Panc1 (cell line): ENCODE measurements around the gene TBXA2R. TPM values are rescaled to one million over a fixed set of nuclear protein-coding genes. Genes with fewer than 3 reads are reported as not detected.

Experiments
- ATAC-seq: fragments of 200-7000 bp; cut with Tn5 transposase; 2 replicates; pipeline ENCODE4 v1.9.1; 2020; ENCODE audit warnings: mild to moderate bottlenecking, moderate library complexity
- BruUV-seq: library from RNA; stranded (reverse); fragments of 400-500 nt; replicated peaks from 2 replicates; lab custom pipeline; 2021; lab: Mats Ljungman, UMichigan
- CTCF ChIA-PET: fragments of 300-600 bp; sonication (Branson Sonifier 250); formaldehyde crosslinking; loops from one replicate; lab custom pipeline; 2022; ENCODE audit warnings: antibody characterized with exemption; lab: Charles Lee
- POLR2A ChIA-PET: fragments of 300-600 bp; sonication (Branson Sonifier 250); formaldehyde crosslinking; loops from one replicate; lab custom pipeline; 2022; ENCODE audit warnings: antibody characterized with exemption; lab: Charles Lee
- DNase-seq: peaks from one replicate; pipeline ENCODE4 v3.0.0-alpha.2; 2010; ENCODE audit warnings: low read depth, low spot score
- H3K27ac ChIP-seq: 2 replicates; pipeline ENCODE4 v1.5.1; 2011; ENCODE audit warnings: mild to moderate bottlenecking, low read length, inconsistent platforms
- H3K27me3 ChIP-seq: fragments of 200-500 bp; sonication (Bioruptor generic); 2 replicates; pipeline ENCODE4 v1.6.0; 2014; ENCODE audit warnings: low read length, inconsistent platforms; ENCODE audit not compliant: control insufficient read depth, insufficient read depth
- H3K36me3 ChIP-seq: fragments of 200-500 bp; sonication (Bioruptor generic); 2 replicates; pipeline ENCODE4 v1.5.1; 2014; ENCODE audit warnings: inconsistent platforms, mild to moderate bottlenecking, low read length, moderate library complexity; ENCODE audit not compliant: control insufficient read depth, insufficient read depth
- H3K4me1 ChIP-seq: 2 replicates; pipeline ENCODE4 v1.5.1; 2011; ENCODE audit warnings: inconsistent platforms, mild to moderate bottlenecking, low read length, moderate library complexity; ENCODE audit not compliant: control insufficient read depth, insufficient read depth
- H3K4me3 ChIP-seq, 2 experiments: 2 replicates each; pipeline ENCODE4 v1.5.1; 2011 to 2012; ENCODE audit warnings: low read depth in 2 of 2, low read length in 2 of 2, mild to moderate bottlenecking in 2 of 2, inconsistent platforms in 1 of 2, moderate library complexity in 1 of 2
- H3K9me3 ChIP-seq: fragments of 200-500 bp; sonication (Bioruptor generic); 2 replicates; pipeline ENCODE4 v1.5.1; 2014; ENCODE audit warnings: low read depth, mild to moderate bottlenecking, inconsistent platforms, low read length, moderate library complexity; ENCODE audit not compliant: control insufficient read depth, insufficient read depth
- POLR2AphosphoS5 ChIP-seq: IDR thresholded peaks from 2 replicates; pipeline ENCODE4 v1.6.1; 2012; ENCODE audit warnings: mild to moderate bottlenecking, low read depth, low read length, moderate library complexity
- SIN3A ChIP-seq: IDR thresholded peaks from 2 replicates; pipeline ENCODE4 v1.6.1; 2012; ENCODE audit warnings: low read depth, mild to moderate bottlenecking, low read length, moderate library complexity, borderline replicate concordance; ENCODE audit not compliant: insufficient read depth
- TCF7L2 ChIP-seq: IDR thresholded peaks from 2 replicates; pipeline ENCODE4 v1.6.1; 2011; ENCODE audit warnings: mild to moderate bottlenecking, low read depth, low read length, inconsistent platforms
- in situ Hi-C: cut with HindIII; loops from 2 replicates; pipeline ENCODE4 v1.10.0; 2016; ENCODE audit warnings: low sequenced_read_pairs, low pct_unique_long_range_greater_than_20kb
- intact Hi-C: fragments of 100-400 bp; cut with micrococcal nuclease; formaldehyde crosslinking; loops from one replicate; pipeline ENCODE4 v1.10.0; 2022; ENCODE audit not compliant: unreplicated experiment
- total RNA-seq: library from RNA; stranded (reverse); gene quantifications from one replicate; pipeline ENCODE4 v1.2.1, GENCODE V29; 2021; ENCODE audit not compliant: unreplicated experiment
- TF ChIP-seq, protein P1 (sequence below), 2 experiments: IDR thresholded peaks; 2 replicates each; pipeline ENCODE4 v1.6.1; 2011 to 2012; ENCODE audit warnings: low read depth in 2 of 2, control low read depth in 1 of 2, low read length in 1 of 2, mild to moderate bottlenecking in 1 of 2, moderate library complexity in 1 of 2; ENCODE audit not compliant: insufficient read depth in 1 of 2
- TF ChIP-seq, protein P2 (sequence below): fragments of 450-650 bp; IDR thresholded peaks from 2 replicates; pipeline ENCODE4 v1.5.1; 2017; ENCODE audit warnings: mild to moderate bottlenecking

The TBXA2R gene
- total RNA-seq, 1 experiment from 2014 or later = 5.2 TPM

DNA sequence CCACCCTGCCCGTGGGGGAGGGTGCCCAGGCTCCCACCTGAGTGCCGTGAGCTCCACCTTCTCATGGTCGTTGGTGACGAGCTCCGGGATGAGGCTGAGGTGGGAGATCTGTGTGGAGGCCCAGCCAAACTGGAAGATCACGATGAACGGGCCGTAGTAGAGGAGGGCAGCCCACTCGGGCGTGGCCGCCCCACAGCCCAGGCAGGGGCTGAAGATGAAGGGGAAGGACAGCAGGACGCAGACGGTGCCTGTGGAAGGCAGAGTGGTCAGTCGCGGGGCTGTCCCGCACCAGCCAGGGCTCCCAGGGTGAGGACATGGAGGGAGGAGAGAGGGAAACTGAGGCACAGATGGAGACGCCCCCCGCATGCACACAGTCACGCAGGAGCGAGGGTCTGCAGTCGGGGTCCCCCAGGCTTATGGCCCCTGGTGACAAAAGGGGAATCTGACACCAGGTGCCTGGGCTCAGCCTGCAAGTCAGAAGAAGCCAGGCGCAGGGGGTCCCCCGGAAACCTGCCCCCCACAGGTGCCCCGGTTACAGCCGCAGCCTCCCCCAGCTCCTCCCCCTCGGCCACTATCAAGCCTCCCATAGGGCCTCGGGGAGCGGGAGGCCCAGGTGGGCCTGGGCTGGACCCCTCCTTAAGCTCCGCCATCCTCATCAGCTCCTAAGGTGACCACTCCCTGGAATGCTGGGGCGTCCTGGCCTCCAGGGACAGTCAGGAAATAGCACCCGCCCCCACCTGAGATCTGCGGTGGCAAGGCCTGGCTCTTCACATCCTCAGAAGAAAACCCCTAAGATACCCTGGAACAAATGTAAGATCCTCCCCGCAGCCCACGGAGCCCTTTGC lies 55.5 kb downstream of the TBXA2R start:
- intact Hi-C loops (no loop called here), in situ Hi-C loops (no loop called here)
- no TSS peak for BruUV-seq
- ChIA-PET CTCF (no interaction called here), POLR2A (no interaction called here)
- no peaks in the 10 kb centered on the region for H3K27me3 ChIP-seq
- no peak for DNase-seq
- no peaks in the 10 kb centered on the region for H3K9me3 ChIP-seq
- no peak overlapping the region for H3K27ac ChIP-seq
- no peak overlapping the region for H3K4me3 ChIP-seq
- H3K4me1 ChIP-seq = peaks cover 7% of the 10 kb centered on the region
- no peaks in the 10 kb centered on the region for H3K36me3 ChIP-seq
- no peak for ATAC-seq
- TF ChIP-seq, protein P1, sequence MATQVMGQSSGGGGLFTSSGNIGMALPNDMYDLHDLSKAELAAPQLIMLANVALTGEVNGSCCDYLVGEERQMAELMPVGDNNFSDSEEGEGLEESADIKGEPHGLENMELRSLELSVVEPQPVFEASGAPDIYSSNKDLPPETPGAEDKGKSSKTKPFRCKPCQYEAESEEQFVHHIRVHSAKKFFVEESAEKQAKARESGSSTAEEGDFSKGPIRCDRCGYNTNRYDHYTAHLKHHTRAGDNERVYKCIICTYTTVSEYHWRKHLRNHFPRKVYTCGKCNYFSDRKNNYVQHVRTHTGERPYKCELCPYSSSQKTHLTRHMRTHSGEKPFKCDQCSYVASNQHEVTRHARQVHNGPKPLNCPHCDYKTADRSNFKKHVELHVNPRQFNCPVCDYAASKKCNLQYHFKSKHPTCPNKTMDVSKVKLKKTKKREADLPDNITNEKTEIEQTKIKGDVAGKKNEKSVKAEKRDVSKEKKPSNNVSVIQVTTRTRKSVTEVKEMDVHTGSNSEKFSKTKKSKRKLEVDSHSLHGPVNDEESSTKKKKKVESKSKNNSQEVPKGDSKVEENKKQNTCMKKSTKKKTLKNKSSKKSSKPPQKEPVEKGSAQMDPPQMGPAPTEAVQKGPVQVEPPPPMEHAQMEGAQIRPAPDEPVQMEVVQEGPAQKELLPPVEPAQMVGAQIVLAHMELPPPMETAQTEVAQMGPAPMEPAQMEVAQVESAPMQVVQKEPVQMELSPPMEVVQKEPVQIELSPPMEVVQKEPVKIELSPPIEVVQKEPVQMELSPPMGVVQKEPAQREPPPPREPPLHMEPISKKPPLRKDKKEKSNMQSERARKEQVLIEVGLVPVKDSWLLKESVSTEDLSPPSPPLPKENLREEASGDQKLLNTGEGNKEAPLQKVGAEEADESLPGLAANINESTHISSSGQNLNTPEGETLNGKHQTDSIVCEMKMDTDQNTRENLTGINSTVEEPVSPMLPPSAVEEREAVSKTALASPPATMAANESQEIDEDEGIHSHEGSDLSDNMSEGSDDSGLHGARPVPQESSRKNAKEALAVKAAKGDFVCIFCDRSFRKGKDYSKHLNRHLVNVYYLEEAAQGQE (IDR thresholded peaks at IDR 0.05; ENCODE audit: insufficient read depth in 1 of 2, low read depth in 2 of 2, low read length in 1 of 2) = no peak
- TF ChIP-seq, protein P2, sequence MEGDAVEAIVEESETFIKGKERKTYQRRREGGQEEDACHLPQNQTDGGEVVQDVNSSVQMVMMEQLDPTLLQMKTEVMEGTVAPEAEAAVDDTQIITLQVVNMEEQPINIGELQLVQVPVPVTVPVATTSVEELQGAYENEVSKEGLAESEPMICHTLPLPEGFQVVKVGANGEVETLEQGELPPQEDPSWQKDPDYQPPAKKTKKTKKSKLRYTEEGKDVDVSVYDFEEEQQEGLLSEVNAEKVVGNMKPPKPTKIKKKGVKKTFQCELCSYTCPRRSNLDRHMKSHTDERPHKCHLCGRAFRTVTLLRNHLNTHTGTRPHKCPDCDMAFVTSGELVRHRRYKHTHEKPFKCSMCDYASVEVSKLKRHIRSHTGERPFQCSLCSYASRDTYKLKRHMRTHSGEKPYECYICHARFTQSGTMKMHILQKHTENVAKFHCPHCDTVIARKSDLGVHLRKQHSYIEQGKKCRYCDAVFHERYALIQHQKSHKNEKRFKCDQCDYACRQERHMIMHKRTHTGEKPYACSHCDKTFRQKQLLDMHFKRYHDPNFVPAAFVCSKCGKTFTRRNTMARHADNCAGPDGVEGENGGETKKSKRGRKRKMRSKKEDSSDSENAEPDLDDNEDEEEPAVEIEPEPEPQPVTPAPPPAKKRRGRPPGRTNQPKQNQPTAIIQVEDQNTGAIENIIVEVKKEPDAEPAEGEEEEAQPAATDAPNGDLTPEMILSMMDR = no peak
- TF ChIP-seq POLR2AphosphoS5 = no peak
- no peak for TF ChIP-seq TCF7L2
- no peak for TF ChIP-seq SIN3A

DNA sequence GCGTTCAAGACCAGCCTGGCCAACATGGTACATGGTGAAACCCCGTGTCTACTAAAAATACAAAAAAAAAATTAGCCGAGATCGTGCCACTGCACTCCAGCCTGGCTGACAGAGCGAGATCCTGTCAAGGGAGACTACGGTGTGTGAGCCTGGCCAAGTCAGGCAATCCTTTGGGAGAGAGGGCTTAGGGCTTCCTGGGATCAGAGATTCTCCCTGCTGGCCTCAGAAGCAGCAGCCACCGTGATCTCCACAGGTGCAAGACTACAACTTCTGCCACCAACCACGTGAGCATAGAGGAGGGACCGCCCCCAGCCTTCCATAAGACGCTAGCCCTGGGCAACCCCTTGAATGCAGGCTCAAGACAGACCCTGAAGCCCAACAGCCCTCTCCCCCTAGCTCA lies 56.9 kb downstream of the TBXA2R start:
- no peak for DNase-seq
- no peak overlapping the region for H3K27ac ChIP-seq
- 0 out of 2 replicates have a peak, but pooled peaks cover 2% of the 10 kb centered on the region for H3K4me1 ChIP-seq
- H3K9me3 ChIP-seq = no peaks in the 10 kb centered on the region
- ATAC-seq = no peak
- ChIA-PET CTCF (no interaction called here), POLR2A (no interaction called here)
- intact Hi-C loops (no loop called here), in situ Hi-C loops (no loop called here)
- H3K36me3 ChIP-seq = 0 out of 2 replicates have a peak, but pooled peaks cover 3% of the 10 kb centered on the region
- H3K27me3 ChIP-seq = no peaks in the 10 kb centered on the region
- H3K4me3 ChIP-seq = no peak overlapping the region
- TF ChIP-seq POLR2AphosphoS5 = no peak
- TF ChIP-seq, protein P1 (IDR thresholded peaks at IDR 0.05; ENCODE audit: insufficient read depth in 1 of 2, low read depth in 2 of 2, low read length in 1 of 2) = no peak
- TF ChIP-seq SIN3A = no peak
- TF ChIP-seq, protein P2 = no peak
- TF ChIP-seq TCF7L2 = no peak
- no TSS peak for BruUV-seq
